ENCODE data around the gene C22orf23.
A peak's percentile ranks its signal among the peaks of the same experiment; 100 is the strongest.

C22orf23 gene

DNA sequence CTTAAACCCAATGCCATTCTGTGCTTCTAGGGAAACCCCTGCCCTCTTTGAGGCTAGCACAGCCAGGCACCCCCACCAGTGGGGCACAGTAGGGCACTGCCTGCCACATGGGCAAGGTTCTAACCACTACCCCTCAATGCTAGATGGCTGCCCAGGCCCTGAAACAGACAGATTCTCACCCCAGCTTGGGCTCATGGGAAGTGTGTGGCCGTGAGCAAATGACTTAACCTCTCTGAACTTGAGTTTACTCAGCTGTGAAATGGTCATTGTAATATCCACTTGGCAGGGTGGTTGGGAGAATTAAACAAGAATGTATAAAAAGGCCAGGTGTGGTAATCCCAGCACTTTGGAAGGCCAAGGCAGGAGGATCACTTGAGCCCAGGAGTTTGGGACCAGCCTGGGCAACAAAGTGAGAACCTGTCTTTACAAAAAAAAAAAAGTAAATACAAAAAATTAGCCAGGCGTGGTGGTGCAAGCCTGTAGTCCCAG lies 22.4 kb downstream of the C22orf23 start:
- intact Hi-C loops (cut with micrococcal nuclease): no loop called here
- Mint-ChIP-seq H3K4me3 (no peak overlapping the region), H3K9me3 (no peaks in the 10 kb centered on the region), H3K27me3 (no peaks in the 10 kb centered on the region), H3K4me1 (ENCODE audit: low read depth) (peaks cover 16% of the 10 kb centered on the region), H3K36me3 (ENCODE audit: low read depth) (peaks cover 63% of the 10 kb centered on the region), H3K27ac (no peak overlapping the region)

- no peaks in the 10 kb centered on the region for H3K9me3 Mint-ChIP-seq
- no peak overlapping the region for H3K27ac Mint-ChIP-seq
- no peak overlapping the region for H3K4me3 Mint-ChIP-seq
- no peaks in the 10 kb centered on the region for H3K27me3 Mint-ChIP-seq
- H3K36me3 Mint-ChIP-seq (ENCODE audit: low read depth): peaks cover 68% of the 10 kb centered on the region
- intact Hi-C loops (cut with micrococcal nuclease): no loop called here
- H3K4me1 Mint-ChIP-seq (ENCODE audit: low read depth): peaks cover 16% of the 10 kb centered on the region
These were observed 23.0 kb downstream of the C22orf23 start for GRCh38 chr22:37930270-37930951.

- intact Hi-C loops (cut with micrococcal nuclease): no loop called here
- no peaks in the 10 kb centered on the region for H3K9me3 Mint-ChIP-seq
- H3K27me3 Mint-ChIP-seq: no peaks in the 10 kb centered on the region
- H3K36me3 Mint-ChIP-seq (ENCODE audit: low read depth): peaks cover 78% of the 10 kb centered on the region
- H3K4me1 Mint-ChIP-seq (ENCODE audit: low read depth): peaks cover 16% of the 10 kb centered on the region
- no peak overlapping the region for H3K4me3 Mint-ChIP-seq
- no peak overlapping the region for H3K27ac Mint-ChIP-seq
These were observed 24.0 kb downstream of the C22orf23 start for GRCh38 chr22:37929390-37929789.

DNA sequence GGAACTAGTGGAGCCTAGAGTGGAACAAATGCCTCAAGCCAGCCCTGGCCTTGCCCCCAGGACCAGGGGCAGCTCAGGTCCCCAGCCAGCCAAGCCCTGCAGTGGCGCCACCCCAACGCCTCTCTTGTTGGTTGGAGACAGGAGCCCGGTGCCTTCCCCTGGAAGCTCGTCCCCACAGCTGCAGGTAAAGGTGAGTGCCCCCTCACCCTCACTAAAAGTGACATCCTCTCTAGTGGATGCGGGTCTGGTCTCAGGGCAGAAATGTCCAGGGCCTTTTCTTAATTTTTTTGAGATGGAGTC lies 25.8 kb downstream of the C22orf23 start:
- H3K4me3 Mint-ChIP-seq: no peak overlapping the region
- H3K4me1 Mint-ChIP-seq (ENCODE audit: low read depth): no peaks in the 10 kb centered on the region
- H3K9me3 Mint-ChIP-seq: no peaks in the 10 kb centered on the region
- intact Hi-C loops (cut with micrococcal nuclease): no loop called here
- no peaks in the 10 kb centered on the region for H3K27me3 Mint-ChIP-seq
- no peak overlapping the region for H3K27ac Mint-ChIP-seq
- H3K36me3 Mint-ChIP-seq (ENCODE audit: low read depth): peaks cover 87% of the 10 kb centered on the region

- Mint-ChIP-seq H3K4me3 (no peak overlapping the region), H3K9me3 (no peaks in the 10 kb centered on the region), H3K27me3 (no peaks in the 10 kb centered on the region), H3K36me3 (ENCODE audit: low read depth) (peaks cover 81% of the 10 kb centered on the region), H3K4me1 (ENCODE audit: low read depth) (no peaks in the 10 kb centered on the region), H3K27ac (no peak overlapping the region)
- intact Hi-C loops (cut with micrococcal nuclease): no loop called here
These were observed 26.4 kb downstream of the C22orf23 start for GRCh38 chr22:37926771-37927636.

DNA sequence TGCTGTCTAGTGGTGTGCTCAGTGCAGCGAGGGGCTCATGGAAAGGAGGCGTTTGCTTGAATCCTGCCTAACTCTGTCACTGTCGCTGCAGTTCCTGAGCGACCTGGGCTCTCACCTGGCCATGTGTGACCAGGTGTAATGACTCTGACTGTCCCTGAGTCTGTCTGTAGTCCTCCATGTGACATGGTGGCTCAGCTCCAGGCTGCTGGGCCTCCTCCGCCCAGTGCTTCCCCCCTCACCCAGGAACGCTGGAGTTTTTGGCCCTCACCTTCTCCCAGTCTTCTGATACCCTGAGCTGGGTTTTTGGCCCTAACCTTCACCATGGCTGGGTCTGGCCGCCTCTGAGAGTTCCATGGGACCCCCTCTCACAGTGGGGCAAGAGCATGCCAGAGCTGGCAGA lies 27.0 kb downstream of the C22orf23 start:
- H3K27ac Mint-ChIP-seq: no peak overlapping the region
- H3K36me3 Mint-ChIP-seq (ENCODE audit: low read depth): peaks cover 80% of the 10 kb centered on the region
- H3K4me3 Mint-ChIP-seq: no peak overlapping the region
- H3K27me3 Mint-ChIP-seq: no peaks in the 10 kb centered on the region
- intact Hi-C loops (cut with micrococcal nuclease): no loop called here
- no peaks in the 10 kb centered on the region for H3K9me3 Mint-ChIP-seq
- no peaks in the 10 kb centered on the region for H3K4me1 Mint-ChIP-seq (ENCODE audit: low read depth)

DNA sequence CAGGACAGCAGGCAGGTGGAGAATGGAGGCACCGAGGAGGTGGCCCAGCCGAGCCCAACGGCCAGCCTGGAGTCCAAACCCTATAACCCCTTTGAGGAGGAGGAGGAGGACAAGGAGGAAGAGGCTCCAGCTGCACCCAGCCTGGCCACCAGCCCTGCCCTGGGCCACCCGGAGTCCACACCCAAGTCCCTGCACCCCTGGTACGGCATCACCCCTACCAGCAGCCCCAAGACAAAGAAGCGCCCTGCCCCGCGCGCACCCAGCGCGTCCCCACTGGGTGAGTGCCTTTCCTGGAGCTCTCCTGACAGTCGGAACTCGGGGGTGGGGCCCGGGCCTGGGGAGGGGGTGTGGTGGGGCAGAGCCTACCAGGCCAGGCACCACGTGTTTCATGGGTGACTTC lies 27.6 kb downstream of the C22orf23 start:
- H3K4me3 Mint-ChIP-seq: no peak overlapping the region
- intact Hi-C loops (cut with micrococcal nuclease): no loop called here
- peaks cover 81% of the 10 kb centered on the region for H3K36me3 Mint-ChIP-seq (ENCODE audit: low read depth)
- no peaks in the 10 kb centered on the region for H3K4me1 Mint-ChIP-seq (ENCODE audit: low read depth)
- H3K27ac Mint-ChIP-seq: no peak overlapping the region
- no peaks in the 10 kb centered on the region for H3K27me3 Mint-ChIP-seq
- no peaks in the 10 kb centered on the region for H3K9me3 Mint-ChIP-seq

DNA sequence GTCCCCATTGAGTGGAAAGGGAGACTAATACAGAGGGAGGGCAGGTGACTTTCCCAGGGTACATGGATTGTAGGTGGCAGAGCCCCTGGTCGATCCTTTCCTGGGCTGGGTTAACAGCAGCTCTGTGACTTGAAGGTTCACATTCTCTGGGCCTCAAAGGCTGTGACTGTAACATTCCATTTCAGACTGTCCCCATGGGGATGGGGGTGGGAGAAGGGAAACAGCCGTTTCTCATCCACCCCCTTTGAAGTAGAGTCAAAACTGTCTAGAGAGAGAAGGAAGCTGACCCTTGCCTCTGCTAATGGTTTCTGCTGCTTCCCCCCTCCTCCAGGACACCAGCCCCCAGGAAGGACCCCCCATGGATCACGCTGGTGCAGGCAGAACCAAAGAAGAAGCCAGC lies 28.1 kb downstream of the C22orf23 start:
- Mint-ChIP-seq H3K36me3 (ENCODE audit: low read depth) (peaks cover 81% of the 10 kb centered on the region), H3K4me1 (ENCODE audit: low read depth) (peaks cover under 1% of the 10 kb centered on the region), H3K4me3 (no peak overlapping the region), H3K27ac (no peak overlapping the region), H3K9me3 (no peaks in the 10 kb centered on the region), H3K27me3 (no peaks in the 10 kb centered on the region)
- intact Hi-C loops (cut with micrococcal nuclease): no loop called here

DNA sequence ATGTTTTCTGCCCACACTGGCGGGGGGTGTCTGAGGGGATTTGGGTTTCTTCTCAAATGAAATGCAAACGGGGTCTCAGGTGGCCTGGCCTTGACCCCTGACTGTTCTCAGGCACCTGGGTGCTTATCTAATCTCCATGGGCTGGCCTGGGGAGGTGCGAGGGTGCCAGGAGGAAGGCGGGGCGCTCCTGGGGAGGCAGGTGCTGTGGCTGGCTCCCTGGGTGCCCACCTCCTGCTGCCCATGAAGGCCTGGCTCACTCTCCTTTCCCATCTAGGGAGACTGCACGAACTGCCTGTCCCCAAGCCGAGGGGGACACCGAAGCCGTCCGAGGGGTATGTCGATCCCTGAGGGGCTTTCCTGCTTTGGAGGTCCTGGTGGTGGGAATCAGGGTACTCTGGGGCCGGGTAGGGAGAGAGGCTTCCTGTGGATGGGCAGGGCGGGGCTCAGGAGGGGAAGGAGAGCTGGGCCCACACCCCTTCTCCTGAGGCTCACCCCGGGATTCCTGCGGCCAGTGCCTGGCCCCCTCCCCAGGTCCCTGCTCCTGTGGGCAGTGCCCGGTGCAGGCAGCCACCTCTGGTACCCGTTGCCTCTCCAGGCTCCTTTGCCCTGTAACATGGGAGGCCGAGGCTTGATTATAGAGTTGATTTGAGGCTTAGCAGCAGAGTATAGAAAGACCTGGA lies 28.9 kb downstream of the C22orf23 start:
- no peak overlapping the region for H3K4me3 Mint-ChIP-seq
- peaks cover 77% of the 10 kb centered on the region for H3K36me3 Mint-ChIP-seq (ENCODE audit: low read depth)
- intact Hi-C loops (cut with micrococcal nuclease): no loop called here
- H3K4me1 Mint-ChIP-seq (ENCODE audit: low read depth): peaks cover 9% of the 10 kb centered on the region
- H3K27ac Mint-ChIP-seq: no peak overlapping the region
- H3K27me3 Mint-ChIP-seq: no peaks in the 10 kb centered on the region
- no peaks in the 10 kb centered on the region for H3K9me3 Mint-ChIP-seq

DNA sequence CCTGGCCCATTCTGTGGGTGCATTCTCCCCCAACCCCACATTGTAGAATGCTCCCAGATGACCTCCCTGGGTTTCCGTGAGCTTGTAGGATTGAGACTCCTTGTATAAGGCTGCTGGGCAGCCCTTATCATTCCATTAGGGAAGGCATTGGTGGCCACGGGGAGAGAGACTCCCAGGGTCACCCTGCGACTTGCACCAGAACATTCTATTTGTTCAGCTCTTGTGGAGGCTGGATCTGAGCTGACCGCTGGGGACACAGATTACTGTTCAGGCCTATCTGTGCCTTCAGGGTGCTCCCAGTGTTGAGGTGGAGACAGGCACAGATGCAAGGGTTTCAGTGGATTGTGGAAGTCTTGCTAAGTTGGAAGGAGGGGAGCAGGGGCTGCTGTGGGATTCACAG lies 29.5 kb downstream of the C22orf23 start:
- intact Hi-C loops (cut with micrococcal nuclease): no loop called here
- Mint-ChIP-seq H3K27me3 (no peaks in the 10 kb centered on the region), H3K36me3 (ENCODE audit: low read depth) (peaks cover 71% of the 10 kb centered on the region), H3K27ac (no peak overlapping the region), H3K9me3 (no peaks in the 10 kb centered on the region), H3K4me3 (no peak overlapping the region), H3K4me1 (ENCODE audit: low read depth) (peaks cover 9% of the 10 kb centered on the region)

DNA sequence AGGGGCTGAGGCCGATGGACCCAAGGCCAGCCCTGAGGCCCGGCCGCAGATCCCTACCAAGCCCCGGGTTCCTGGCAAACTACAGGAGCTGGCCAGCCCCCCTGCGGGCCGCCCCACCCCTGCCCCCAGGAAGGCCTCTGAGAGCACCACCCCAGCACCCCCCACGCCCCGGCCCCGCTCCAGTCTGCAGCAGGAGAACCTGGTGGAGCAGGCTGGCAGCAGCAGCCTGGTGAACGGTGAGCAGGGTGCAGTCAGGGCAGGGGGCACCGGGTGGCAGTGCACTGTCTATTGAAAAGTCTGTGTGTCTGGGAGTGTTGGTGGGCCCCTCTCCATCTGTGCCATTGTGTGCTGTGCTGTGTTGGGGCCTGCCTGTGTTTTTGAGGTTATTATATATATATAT lies 31.2 kb downstream of the C22orf23 start:
- intact Hi-C loops (cut with micrococcal nuclease): no loop called here
- Mint-ChIP-seq H3K27ac (no peak overlapping the region), H3K4me3 (no peak overlapping the region), H3K36me3 (ENCODE audit: low read depth) (peaks cover 68% of the 10 kb centered on the region), H3K9me3 (no peaks in the 10 kb centered on the region), H3K27me3 (no peaks in the 10 kb centered on the region), H3K4me1 (ENCODE audit: low read depth) (peaks cover 9% of the 10 kb centered on the region)

DNA sequence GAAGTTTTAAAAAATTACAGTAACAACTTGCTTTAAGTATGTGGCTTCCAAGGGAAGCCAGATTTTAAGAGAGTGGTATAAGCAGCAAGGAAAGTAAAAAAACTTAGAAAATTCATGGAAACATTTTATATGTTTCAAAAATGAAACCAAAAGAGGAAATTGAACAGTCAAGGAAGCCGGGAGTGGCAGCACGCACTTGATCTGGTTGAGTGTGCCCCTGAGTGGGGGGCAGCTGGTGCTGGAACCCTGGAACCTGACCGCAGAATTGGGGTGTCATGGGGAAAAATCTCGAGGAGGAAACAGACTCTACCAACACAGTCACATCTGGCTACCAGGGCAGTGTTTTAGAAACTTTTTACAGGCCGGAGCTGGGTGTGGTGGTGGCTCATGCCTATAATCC lies 33.3 kb downstream of the C22orf23 start:
- Mint-ChIP-seq H3K9me3 (no peaks in the 10 kb centered on the region), H3K4me1 (ENCODE audit: low read depth) (peaks cover 9% of the 10 kb centered on the region), H3K36me3 (ENCODE audit: low read depth) (peaks cover 58% of the 10 kb centered on the region), H3K27ac (peak overlapping the region; percentile 98), H3K4me3 (peak overlapping the region; percentile 75), H3K27me3 (no peaks in the 10 kb centered on the region)
- intact Hi-C loops (cut with micrococcal nuclease): no loop called here

DNA sequence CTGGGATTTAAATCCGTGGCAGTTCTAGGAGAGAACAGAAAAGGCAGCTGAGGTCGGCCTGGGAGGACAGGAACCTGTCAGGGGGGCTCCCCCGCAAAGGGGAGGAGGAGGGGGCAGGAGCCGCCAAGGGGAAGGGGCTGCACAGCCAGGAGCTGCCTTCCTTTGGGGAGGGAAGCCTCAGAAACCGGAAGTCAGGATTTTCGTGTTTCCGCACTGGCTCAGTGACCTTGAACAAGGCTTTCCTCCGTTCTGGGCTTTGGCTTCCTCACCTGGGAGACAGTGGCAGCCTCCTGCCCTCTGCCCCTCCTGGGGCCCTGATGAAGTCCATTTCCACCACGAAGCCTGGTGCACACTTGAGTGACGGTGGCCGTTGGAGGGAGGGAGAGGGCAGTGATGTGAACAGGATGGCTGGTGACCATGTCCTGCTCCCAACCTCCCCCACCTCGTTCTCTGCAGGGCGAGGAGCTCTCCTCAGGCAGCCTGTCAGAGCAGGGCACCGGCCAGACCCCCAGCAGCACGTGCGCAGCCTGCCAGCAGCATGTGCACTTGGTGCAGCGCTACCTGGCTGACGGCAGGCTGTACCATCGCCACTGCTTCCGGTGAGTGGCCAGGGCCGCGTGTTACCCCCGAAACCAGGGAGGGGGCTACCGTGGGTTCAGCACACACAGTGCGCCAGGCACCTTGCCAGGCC lies 34.7 kb downstream of the C22orf23 start:
- Mint-ChIP-seq H3K27me3 (no peaks in the 10 kb centered on the region), H3K9me3 (no peaks in the 10 kb centered on the region), H3K4me1 (ENCODE audit: low read depth) (peaks cover 9% of the 10 kb centered on the region), H3K4me3 (no peak overlapping the region), H3K36me3 (ENCODE audit: low read depth) (peaks cover 44% of the 10 kb centered on the region), H3K27ac (no peak overlapping the region)
- intact Hi-C loops (cut with micrococcal nuclease): no loop called here

Measured in dendritic cell treated with granulocyte-macrophage colony-stimulating factor and Interleukin-4, amounts not matched to agents 40 ng/mL and 50 ng/mL, for 4 days (primary cell).